Astrocyte (in vitro differentiated cells and primary cell): ENCODE data around the gene KANK4.

Experiments used
- EZH2 ChIP-seq: IDR thresholded peaks from 2 replicates; pipeline ENCODE4 v1.6.1; 2012; ENCODE audit warnings: mild to moderate bottlenecking, low read length, inconsistent platforms; ENCODE audit not compliant: insufficient read depth
- TF ChIP-seq, protein P1 (sequence below): IDR thresholded peaks from 2 replicates; pipeline ENCODE4 v1.5.1; 2011; ENCODE audit warnings: low read depth, mild to moderate bottlenecking, inconsistent platforms, low read length, moderate library complexity; ENCODE audit not compliant: insufficient read depth

DNA sequence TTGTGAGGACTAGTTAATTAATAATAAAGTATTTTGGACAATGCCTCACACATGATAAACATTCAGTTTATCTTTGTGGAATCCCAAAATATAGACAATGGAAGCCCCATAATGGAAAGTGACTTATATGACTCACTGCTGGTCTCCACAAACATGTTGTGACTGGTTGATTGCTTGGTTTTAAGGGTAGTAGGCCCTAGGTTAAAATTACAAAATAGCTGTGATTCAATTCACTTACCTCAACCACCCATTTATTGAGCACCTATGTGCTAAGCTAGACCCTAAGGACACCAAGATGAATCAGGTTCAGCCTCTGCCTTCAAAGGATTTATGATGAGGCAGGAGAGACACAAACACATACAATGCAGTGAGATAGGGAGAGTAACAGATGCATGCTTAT, 42.4 kb downstream of the KANK4 start:
- TF ChIP-seq, protein P1, sequence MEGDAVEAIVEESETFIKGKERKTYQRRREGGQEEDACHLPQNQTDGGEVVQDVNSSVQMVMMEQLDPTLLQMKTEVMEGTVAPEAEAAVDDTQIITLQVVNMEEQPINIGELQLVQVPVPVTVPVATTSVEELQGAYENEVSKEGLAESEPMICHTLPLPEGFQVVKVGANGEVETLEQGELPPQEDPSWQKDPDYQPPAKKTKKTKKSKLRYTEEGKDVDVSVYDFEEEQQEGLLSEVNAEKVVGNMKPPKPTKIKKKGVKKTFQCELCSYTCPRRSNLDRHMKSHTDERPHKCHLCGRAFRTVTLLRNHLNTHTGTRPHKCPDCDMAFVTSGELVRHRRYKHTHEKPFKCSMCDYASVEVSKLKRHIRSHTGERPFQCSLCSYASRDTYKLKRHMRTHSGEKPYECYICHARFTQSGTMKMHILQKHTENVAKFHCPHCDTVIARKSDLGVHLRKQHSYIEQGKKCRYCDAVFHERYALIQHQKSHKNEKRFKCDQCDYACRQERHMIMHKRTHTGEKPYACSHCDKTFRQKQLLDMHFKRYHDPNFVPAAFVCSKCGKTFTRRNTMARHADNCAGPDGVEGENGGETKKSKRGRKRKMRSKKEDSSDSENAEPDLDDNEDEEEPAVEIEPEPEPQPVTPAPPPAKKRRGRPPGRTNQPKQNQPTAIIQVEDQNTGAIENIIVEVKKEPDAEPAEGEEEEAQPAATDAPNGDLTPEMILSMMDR = no peak
- no peak for TF ChIP-seq EZH2
